B cell (primary cell): ENCODE results near the gene USP9X. TPM values are rescaled to one million over a fixed set of nuclear protein-coding genes. Genes with fewer than 3 reads are reported as not detected.

Experiments
- ATAC-seq: fragments of 200-7000 bp; cut with Tn5 transposase; one replicate; pipeline ENCODE4 v1.10.0; 2021; ENCODE audit warnings: low read depth, mild to moderate bottlenecking, moderate number of reproducible peaks, moderate library complexity
- CTCF ChIA-PET: fragments of 350-600 bp; sonication (Branson Sonifier 250); formaldehyde crosslinking; loops from one replicate; lab custom pipeline; 2021; ENCODE audit warnings: antibody characterized with exemption, inconsistent platforms; lab: Charles Lee
- POLR2A ChIA-PET: fragments of 350-600 bp; sonication (Branson Sonifier 250); formaldehyde crosslinking; loops from one replicate; lab custom pipeline; 2021; ENCODE audit warnings: antibody characterized with exemption; lab: Charles Lee
- DNase-seq: peaks from one replicate; pipeline ENCODE4 v3.0.0; 2013
- H2AFZ ChIP-seq: 2 replicates; pipeline ENCODE4 v1.6.1; 2012; ENCODE audit warnings: mild to moderate bottlenecking, low read depth, low read length; ENCODE audit not compliant: insufficient read depth, poor library complexity, severe bottlenecking
- H3K27ac ChIP-seq, 2 donors: 1 replicate in 1 of 2; 2 replicates in 1 of 2; pipeline ENCODE4 v1.5.1; 2012 to 2013; ENCODE audit warnings: low read length in 2 of 2, mild to moderate bottlenecking in 2 of 2, moderate library complexity in 1 of 2
- H3K27me3 ChIP-seq, 4 experiments: fragments of 200-600 bp in 1 of 4; sonication (generic) in 1 of 4; replicated peaks in 1 of 4; 1 replicate in 2 of 4; 2 replicates in 2 of 4; pipeline versions ENCODE4 v1.6.1 to v1.7.0; 2013 to 2016; ENCODE audit warnings: low read length in 3 of 4, mild to moderate bottlenecking in 2 of 4, mixed read lengths in 1 of 4, moderate library complexity in 1 of 4; ENCODE audit not compliant: insufficient read depth in 4 of 4, control insufficient read depth in 3 of 4; ENCODE audit errors: control extremely low read depth in 1 of 4
- H3K36me3 ChIP-seq, 2 experiments: replicated peaks in 1 of 2; 1 replicate in 1 of 2; 2 replicates in 1 of 2; pipeline versions ENCODE4 v1.6.1 to v1.7.1; 2013; ENCODE audit warnings: low read length in 1 of 2; ENCODE audit not compliant: insufficient read depth in 2 of 2, control insufficient read depth in 1 of 2; ENCODE audit errors: control extremely low read depth in 1 of 2, extremely low read depth in 1 of 2
- H3K4me1 ChIP-seq, 2 donors: fragments of 200-600 bp in 1 of 2; sonication (generic) in 1 of 2; 1 replicate in 1 of 2; 2 replicates in 1 of 2; pipeline versions ENCODE4 v1.5.1 to v1.6.1; 2013 to 2017; ENCODE audit warnings: low read length in 2 of 2; ENCODE audit not compliant: control insufficient read depth in 2 of 2, insufficient read depth in 2 of 2
- H3K4me2 ChIP-seq: replicated peaks from 2 replicates; pipeline ENCODE3; 2012; ENCODE audit warnings: mild to moderate bottlenecking, low read depth, low read length; ENCODE audit not compliant: poor library complexity, severe bottlenecking
- H3K4me3 ChIP-seq, 5 experiments: fragments of 200-600 bp in 1 of 5; sonication (generic) in 1 of 5; 1 replicate in 3 of 5; 2 replicates in 2 of 5; pipeline versions ENCODE4 v1.5.1 to v1.7.0; 2011 to 2016; ENCODE audit warnings: low read length in 4 of 5, mild to moderate bottlenecking in 4 of 5, low read depth in 2 of 5, control low read depth in 1 of 5, moderate library complexity in 1 of 5; ENCODE audit not compliant: insufficient read depth in 1 of 5; ENCODE audit errors: control extremely low read depth in 1 of 5, extremely low read depth in 1 of 5
- H3K79me2 ChIP-seq: fragments of 200-600 bp; sonication (generic); one replicate; pipeline ENCODE4 v1.6.0; 2016; ENCODE audit warnings: low read length; ENCODE audit not compliant: control insufficient read depth, insufficient read depth
- H3K9ac ChIP-seq: fragments of 200-600 bp; sonication (generic); 2 replicates; pipeline ENCODE4 v1.6.1; 2017; ENCODE audit warnings: mild to moderate bottlenecking, low read length, moderate library complexity
- H3K9me3 ChIP-seq, 3 donors: one replicate each; pipeline versions ENCODE4 v1.6.1 to v1.7.1; 2013; ENCODE audit warnings: low read length in 2 of 3; ENCODE audit not compliant: control insufficient read depth in 2 of 3, insufficient read depth in 1 of 3; ENCODE audit errors: control extremely low read depth in 1 of 3
- H4K20me1 ChIP-seq: 2 replicates; pipeline ENCODE4 v1.6.0; 2012; ENCODE audit warnings: mild to moderate bottlenecking, low read length; ENCODE audit not compliant: insufficient read depth, control insufficient read depth, poor library complexity, severe bottlenecking
- H3K27ac Mint-ChIP-seq: one replicate; pipeline ENCODE4 v1.8.0; 2021; ENCODE audit warnings: mixed read lengths
- H3K27me3 Mint-ChIP-seq: one replicate; pipeline ENCODE4 v1.8.0; 2021; ENCODE audit warnings: mixed read lengths
- H3K4me1 Mint-ChIP-seq: one replicate; pipeline ENCODE4 v1.8.0; 2021; ENCODE audit warnings: mixed read lengths
- H3K4me3 Mint-ChIP-seq: one replicate; pipeline ENCODE4 v1.8.0; 2021; ENCODE audit warnings: mixed read lengths
- H3K9me3 Mint-ChIP-seq: one replicate; pipeline ENCODE4 v1.8.0; 2022; ENCODE audit warnings: mixed read lengths; ENCODE audit not compliant: insufficient read depth
- CTCF ChIP-seq: fragments of 200-600 bp; IDR thresholded peaks from one replicate; pipeline ENCODE4 v1.8.0; 2022; ENCODE audit warnings: antibody characterized with exemption, mild to moderate bottlenecking
- EZH2 ChIP-seq: IDR thresholded peaks from 2 replicates; pipeline ENCODE4 v1.6.1; 2012; ENCODE audit warnings: borderline replicate concordance, low read depth, mild to moderate bottlenecking, moderate library complexity, low read length; ENCODE audit not compliant: insufficient read depth, poor library complexity, severe bottlenecking
- WGBS: methylation state at CpG from one replicate; pipeline ENCODE4 v1.1.5; 2013; ENCODE audit warnings: missing lambda C conversion rate; ENCODE audit not compliant: insufficient coverage; 5-methylcytosine and 5-hydroxymethylcytosine counted together
- intact Hi-C: fragments of 100-400 bp; cut with micrococcal nuclease; formaldehyde crosslinking; loops from one replicate; pipeline ENCODE4 v1.10.0; 2022
- polyA plus RNA-seq: library from polyadenylated mRNA; depleted of rRNA; stranded (reverse); fragments of >200 nt; gene quantifications from 2 replicates; pipeline ENCODE4 v1.2.3, GENCODE V29; 2012
- total RNA-seq, 2 donors: library from RNA; stranded (reverse); fragments of 120-200 nt in 1 of 2; gene quantifications; 1 replicate in 1 of 2; 2 replicates in 1 of 2; pipeline versions ENCODE4 v1.2.3 to v1.2.4, GENCODE V29; 2013 to 2022

USP9X gene
- total and polyA plus RNA-seq, 2 donors (not counting 1 experiment from before 2014, with no cell fraction given) = 9.6 to 87.6 TPM

GRCh38 chrX:41257801-41258200 lies 172.6 kb downstream of the USP9X start:
- H3K4me3 Mint-ChIP-seq = no peak overlapping the region
- CTCF ChIA-PET = interaction anchor here (1.5 to 3.2 kb wide), 2 partner anchors 77 to 502 kb away, joined by 3 to 17 read pairs; no protein-coding TSS in a partner anchor
- H3K4me1 ChIP-seq = peaks cover 15 to 17% of the 10 kb centered on the region in 2 donors
- no peaks in the 10 kb centered on the region for H3K9me3 Mint-ChIP-seq
- intact Hi-C loops = no loop called here
- no peak for TF ChIP-seq CTCF
- TF ChIP-seq EZH2 = no peak
- peak overlapping the region; percentile 39 for H3K9ac ChIP-seq
- H3K27ac Mint-ChIP-seq = no peak overlapping the region
- no CpG with 5 or more reads among the region's 7 CpGs for WGBS
- peak overlapping the region in 1 of 5 experiments; percentile 30 for H3K4me3 ChIP-seq
- H3K4me1 Mint-ChIP-seq = peaks cover 15% of the 10 kb centered on the region
- no peak overlapping the region for H3K27ac ChIP-seq
- H3K27me3 Mint-ChIP-seq = no peaks in the 10 kb centered on the region
- peak overlapping the region; percentile 56 for H3K4me2 ChIP-seq
- H4K20me1 ChIP-seq = no peaks in the 10 kb centered on the region
- H3K27me3 ChIP-seq = no peaks in the 10 kb centered on the region
- H3K79me2 ChIP-seq = no peaks in the 10 kb centered on the region
- DNase-seq (peak; percentile 19), ATAC-seq (no peak)
- POLR2A ChIA-PET = interaction anchor here (0.6 kb wide), 1 partner anchor 76 kb away, joined by 10 read pairs; no protein-coding TSS in a partner anchor
- peak overlapping the region; percentile 17 for H2AFZ ChIP-seq
- peaks cover 0 to 3% (median 0%) of the 10 kb centered on the region in 3 donors for H3K9me3 ChIP-seq
- no peaks in the 10 kb centered on the region for H3K36me3 ChIP-seq

DNA sequence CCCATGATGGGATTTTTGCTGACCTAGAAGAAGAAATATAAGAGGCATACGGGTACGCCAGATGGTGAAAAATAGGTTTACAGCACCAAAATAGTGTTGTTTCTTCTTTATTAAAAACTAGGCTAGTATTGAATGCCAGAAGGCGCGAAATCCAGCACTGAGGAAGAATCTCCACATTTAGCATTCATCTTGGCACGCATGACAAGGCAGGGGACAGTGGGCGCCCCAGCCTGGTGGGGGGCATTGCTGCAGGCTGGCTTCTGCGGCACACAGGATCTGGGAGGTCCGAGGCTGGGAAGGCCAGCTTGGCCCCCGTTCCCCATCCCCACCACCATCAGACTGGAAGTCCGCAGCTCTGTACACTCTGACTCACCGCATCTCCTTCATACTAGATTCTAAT lies 173.0 kb downstream of the USP9X start:
- no peaks in the 10 kb centered on the region for H3K36me3 ChIP-seq
- H3K27me3 ChIP-seq = no peaks in the 10 kb centered on the region
- DNase-seq = no peak
- Mint-ChIP-seq H3K4me1 (peaks cover 15% of the 10 kb centered on the region), H3K4me3 (no peak overlapping the region), H3K9me3 (no peaks in the 10 kb centered on the region), H3K27ac (no peak overlapping the region), H3K27me3 (no peaks in the 10 kb centered on the region)
- CTCF ChIA-PET = interaction anchor here (1.5 to 3.2 kb wide), 2 partner anchors 76 to 77 kb away, joined by 3 to 17 read pairs; partner anchors contain the start of gene DDX3X
- H4K20me1 ChIP-seq = no peaks in the 10 kb centered on the region
- H3K9ac ChIP-seq = peak overlapping the region; percentile 39
- WGBS = no CpG with 5 or more reads among the region's 11 CpGs
- intact Hi-C loops = no loop called here
- peak overlapping the region; percentile 56 for H3K4me2 ChIP-seq
- H3K4me3 ChIP-seq = peak overlapping the region in 1 of 5 experiments; percentile 30
- TF ChIP-seq CTCF = no peak
- no peak for TF ChIP-seq EZH2
- peaks cover 0 to 3% (median 0%) of the 10 kb centered on the region in 3 donors for H3K9me3 ChIP-seq
- H3K79me2 ChIP-seq = no peaks in the 10 kb centered on the region
- peaks cover 11 to 12% of the 10 kb centered on the region in 2 donors for H3K4me1 ChIP-seq
- POLR2A ChIA-PET = interaction anchor here (0.6 kb wide), 1 partner anchor 75 kb away, joined by 10 read pairs; no protein-coding TSS in a partner anchor
- no peak overlapping the region for H3K27ac ChIP-seq
- peak overlapping the region; percentile 17 for H2AFZ ChIP-seq
- ATAC-seq = no peak
